ENCODE results near the gene C9orf78. TPM values are rescaled to one million over a fixed set of nuclear protein-coding genes. Genes with fewer than 3 reads are reported as not detected.

Gene C9orf78
- total RNA-seq, 1 donor from 2014 or later, result 22.1 TPM

DNA sequence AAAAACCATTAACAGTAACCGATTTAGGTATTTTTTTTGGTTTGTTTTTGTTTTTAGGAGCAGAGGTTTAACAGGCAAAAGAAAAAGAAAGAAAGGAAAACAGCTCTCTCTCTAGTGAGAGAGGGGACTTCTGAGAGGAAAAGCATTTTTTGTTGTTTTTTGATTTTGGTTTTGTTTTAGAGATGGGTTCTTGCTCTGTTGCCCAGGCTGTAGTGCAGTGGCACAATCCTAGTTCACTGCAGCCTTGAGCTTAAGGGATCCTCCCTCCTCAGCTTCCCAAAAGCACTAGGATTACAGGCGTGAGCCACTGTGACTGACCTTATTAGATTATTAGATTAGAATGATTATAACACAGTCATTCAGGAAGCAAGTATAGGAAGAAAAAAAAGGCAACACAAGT, 10.3 kb upstream of the C9orf78 start:
- no peak for DNase-seq (ENCODE audit: low read depth in 2 of 2)

DNA sequence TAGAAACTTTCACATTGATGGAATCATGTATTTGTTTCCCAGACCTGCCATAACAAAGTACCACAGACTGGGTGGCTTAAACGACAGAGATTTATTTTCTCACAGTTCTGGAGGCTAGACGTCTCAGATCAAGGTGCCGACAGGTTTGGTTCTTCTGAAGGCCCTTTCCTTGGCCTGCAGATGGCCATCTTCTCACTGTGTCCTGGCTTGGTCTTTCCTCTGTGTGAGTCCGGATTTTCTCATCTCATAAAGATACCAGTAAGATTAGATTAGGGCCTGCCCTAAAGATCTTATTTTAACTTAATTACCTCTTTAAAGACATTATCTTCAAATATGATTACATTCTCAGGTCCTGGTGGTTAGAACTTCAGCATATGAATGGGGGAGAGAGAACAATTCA, 6.0 kb upstream of the C9orf78 start:
- DNase-seq (ENCODE audit: low read depth in 2 of 2), result no peak

DNA sequence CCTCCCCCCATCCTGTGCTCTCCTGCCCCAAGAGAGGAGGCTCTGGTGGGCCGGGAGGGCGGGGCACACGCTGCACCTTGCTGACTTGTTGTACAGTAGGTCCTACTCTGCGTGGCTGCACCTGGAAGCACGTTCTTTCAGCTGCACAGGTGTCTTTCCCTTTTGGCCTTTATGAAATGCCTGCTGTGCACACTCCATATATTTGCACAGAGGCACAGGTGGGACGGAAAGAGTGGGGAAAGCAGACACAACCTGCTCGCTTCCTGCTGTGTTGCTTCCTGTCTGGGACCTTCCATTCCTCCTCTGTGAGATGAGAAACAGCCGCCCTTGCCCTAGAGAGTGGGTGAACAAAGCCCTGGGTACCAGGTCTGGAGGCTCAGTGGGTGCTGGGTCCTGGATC, 5.0 kb upstream of the C9orf78 start:
- DNase-seq (ENCODE audit: low read depth in 2 of 2), result no peak

DNA sequence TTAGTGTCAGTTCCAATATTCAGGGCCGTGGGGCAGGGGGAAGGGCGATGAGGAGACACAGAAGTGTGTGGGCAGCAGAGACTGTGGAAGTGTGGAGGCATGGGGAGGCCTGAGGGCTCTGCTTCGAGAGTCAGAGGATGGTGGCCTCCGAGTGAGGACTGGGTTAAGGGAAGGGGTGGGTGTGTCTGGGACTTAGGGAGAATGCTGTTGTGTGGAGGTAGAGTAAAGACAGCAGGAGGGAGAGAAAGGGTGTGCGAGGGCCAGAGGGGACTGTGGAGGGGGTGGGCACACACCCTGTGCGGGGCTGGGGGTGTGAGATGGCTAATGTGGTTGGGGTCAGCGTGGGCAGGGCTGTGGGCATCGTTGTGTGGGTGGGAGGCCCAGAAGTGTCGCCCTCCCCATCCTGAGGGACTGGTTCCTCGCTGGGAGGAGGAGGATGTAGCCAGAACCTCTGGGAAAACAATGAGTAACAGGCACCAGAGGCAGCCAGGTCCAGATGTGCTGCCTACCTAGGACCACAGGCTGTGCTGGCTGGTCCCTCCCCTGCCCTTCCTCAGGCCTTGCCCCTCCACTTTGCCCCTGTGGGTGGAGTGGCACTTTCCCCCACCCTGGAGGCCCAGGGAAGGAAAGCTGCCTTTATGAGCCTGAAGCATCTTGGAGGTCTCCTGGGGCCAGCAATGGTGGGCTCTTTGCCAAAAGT, 4.4 kb upstream of the C9orf78 start:
- DNase-seq (ENCODE audit: low read depth in 2 of 2), result no peak

DNA sequence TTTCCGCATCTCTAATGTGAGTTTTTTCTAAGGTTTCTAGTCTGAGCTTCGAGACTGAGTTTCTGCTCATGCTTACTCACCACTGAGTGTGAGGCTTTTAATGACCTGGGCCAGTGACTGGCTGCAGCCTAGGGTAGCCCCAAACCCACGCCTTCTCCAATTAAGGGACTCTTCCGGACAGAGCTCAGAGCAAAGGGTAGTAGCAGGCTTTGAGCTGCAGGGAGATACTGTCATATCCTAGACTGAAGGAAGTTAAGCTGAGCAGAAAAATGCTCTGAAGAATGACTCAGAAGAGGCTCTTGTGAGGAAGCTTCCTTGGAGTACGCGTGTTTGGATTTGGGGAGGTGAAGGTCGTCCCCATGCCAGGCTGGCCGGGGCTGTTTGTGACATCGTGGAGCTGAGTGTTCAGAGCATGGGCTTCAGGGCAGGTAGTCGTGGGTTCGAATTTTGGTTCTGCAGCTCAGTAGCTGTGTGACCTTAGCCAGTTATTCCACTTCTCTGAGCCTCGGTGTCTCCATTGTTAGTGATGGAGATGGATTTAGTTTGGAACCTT, 3.7 kb upstream of the C9orf78 start:
- peak in 1 of 2 donors; percentile 59 for DNase-seq (ENCODE audit: low read depth in 2 of 2)

DNA sequence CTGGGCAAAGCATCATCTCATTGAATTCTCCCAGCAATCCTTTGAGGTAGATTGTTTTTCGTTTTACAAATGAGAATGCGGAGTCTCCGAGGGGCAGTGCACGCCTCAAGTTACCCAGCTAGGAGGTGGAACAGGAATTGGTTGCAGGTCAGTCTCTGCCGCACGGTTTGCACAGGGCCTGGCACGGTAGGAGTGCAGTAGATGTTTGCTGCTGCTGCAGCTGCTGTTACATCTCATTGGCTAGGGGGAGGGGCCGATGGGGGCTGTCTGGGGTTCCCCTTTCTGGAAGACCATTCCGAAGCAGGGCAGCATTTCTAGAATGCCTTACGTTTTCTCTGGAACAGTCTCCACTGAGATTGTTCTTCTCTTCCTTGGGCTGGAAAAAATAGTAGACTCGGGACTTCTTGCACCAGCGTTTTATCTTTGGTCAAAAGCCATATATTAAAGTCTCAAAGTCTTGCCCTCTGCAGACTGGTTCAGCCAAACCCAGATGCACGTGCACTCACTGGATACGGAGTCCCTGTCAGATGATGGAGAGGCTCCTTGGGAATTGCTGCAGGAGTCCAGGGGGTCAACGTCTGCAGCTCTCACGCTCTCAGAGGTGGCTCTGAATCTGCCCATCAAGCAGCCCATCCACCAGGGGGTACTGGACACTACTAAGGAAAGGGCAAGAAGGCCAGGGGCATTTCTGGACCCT, 1.4 kb upstream of the C9orf78 start:
- DNase-seq (ENCODE audit: low read depth in 2 of 2), result no peak

DNA sequence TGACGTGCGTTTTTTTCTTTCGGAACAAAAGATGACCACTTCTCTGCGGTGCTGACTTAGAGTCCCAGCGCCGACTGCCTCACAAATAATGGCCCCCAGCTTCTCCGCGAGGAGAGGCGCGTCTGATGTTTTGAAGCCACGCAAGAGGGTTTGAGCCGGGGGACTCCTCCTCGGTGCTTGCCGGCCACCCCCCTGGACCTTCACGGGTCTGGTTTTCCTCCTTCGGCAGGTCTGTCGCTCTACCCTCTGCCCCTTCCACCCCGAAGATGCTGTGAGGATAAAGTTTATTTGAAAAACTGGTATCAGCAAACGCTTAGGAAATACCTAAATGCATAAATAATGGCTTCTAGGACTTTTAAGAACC, 767 bp upstream of the C9orf78 start:
- DNase-seq (ENCODE audit: low read depth in 2 of 2), result peak in 1 of 2 donors; percentile 35

DNA sequence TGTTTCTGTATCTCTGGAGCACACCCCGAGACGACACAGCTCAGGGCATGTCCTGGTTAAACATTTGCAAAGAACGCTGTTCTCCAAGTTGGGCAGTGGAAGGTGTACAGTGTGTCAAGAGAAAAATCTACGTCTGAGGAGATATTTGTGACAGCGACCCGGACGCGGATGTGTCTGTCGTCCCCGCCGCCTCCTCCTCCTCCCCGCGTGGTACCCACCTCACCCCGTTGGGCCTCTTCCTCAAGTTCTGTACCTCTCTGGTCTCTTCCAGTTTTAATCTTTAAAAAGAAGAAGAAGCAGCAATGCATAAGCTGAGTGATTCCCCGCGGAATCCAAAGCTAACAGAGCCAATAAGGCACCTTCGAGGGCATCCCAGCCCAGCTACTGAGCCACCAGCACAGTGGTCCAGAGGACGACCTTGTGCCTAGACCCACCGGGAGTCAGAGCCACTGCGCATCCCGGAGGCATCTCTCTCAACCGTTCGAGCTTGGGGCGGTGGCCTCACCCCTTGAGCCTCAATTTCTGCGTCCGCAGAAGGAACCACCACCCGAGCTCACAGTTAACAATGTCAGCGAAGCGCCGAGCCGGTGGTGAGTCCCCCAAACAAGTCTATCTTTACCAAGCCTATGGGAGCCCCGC, 467 bp downstream of the C9orf78 start:
- peak in 1 of 2 donors; percentile 6 for DNase-seq (ENCODE audit: low read depth in 2 of 2)

DNA sequence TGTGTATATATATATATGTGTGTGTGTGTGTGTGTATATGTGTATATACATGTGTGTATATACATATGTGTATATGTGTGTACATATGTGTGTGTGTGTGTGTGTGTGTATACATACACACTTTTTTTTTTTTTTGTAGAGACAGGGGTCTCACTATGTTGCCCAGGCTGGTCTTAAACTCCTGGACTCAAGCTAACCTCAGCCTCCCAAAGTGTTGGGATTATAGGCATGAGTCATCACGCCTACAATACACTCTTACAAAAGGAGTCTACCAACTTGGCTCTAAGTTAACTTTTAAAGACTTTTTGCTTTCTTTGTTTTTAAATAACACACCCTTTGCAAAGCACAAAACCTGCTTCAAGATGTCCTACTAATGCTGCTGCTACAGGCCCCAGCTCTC, 2.1 kb downstream of the C9orf78 start:
- DNase-seq (ENCODE audit: low read depth in 2 of 2), result no peak

DNA sequence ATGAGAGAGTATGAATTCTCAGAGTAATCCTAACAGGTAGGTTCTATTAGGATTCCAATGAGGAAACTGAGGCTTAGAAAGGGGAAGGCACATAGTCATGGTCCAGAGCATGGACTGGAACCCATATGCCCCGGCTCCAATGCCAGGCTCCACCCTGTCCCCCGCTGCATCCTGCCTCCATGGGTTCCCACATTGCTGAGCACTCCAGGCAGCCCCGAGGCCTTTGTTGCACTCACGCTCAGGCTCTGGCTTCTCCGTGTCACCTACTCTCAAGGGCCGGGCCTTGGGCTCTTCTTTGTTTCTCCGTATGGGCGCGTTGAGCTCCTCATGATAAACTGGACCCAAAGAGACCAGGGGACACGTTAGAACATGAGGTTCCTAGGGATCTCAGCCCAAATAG, 6.1 kb downstream of the C9orf78 start:
- no peak for DNase-seq (ENCODE audit: low read depth in 2 of 2)

DNA sequence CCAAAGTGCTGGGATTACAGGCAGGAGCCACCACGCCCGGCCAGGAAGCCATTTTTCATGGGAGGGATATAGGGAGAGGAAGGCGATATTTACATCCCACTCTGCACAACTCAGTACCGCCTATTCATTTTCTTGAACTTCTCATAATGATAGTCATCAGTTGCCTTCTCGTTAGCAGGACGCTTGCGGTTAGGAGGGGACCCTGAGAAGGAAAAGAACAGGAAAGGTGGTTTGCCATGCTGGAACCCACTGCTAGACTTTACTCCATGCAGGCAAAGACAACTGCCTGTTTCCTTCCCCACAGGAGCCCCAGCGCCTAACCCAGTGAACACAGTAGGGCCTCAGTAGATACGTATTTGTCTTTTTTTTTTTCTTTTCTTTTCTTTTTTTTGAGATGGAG, 7.0 kb downstream of the C9orf78 start:
- DNase-seq (ENCODE audit: low read depth in 2 of 2), result no peak

DNA sequence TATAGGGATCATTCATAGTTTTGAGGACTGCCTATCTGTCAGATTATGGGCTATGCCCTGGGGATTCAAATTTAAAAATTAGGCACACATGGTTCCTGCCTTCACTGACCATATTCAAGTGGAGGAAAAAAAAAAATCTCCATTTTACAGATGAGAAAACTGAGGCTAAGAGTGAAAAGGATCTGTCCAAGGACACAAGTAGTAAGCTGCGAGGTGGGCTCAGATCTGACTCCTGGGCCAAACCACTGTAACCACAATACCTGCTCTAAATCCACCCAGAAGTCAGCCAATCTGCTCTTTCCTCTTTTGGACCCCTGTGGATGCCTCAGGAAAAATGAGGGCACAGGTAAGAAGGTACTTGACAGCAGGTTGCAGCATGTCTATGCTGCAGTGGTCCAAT, 8.3 kb downstream of the C9orf78 start:
- no peak for DNase-seq (ENCODE audit: low read depth in 2 of 2)

DNA sequence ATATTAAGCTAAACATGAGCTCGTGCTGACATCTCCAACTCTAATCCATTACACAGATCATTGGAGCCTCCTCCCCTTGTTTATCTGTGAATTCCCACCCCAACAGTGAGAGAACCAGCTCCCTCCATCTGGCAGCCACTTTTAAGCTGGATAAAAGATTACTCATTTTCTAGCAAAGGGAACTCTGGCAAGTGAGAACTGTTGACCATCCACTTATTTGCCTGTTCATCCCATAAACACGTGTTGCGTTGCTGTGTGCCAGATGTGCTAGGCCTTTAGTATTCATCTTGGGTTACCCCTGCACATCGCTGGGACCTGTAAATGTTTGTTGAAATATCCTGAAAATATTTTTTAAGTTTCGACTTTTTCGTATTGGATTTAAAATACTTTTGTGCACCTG, 8.7 kb downstream of the C9orf78 start:
- DNase-seq (ENCODE audit: low read depth in 2 of 2), result no peak

DNA sequence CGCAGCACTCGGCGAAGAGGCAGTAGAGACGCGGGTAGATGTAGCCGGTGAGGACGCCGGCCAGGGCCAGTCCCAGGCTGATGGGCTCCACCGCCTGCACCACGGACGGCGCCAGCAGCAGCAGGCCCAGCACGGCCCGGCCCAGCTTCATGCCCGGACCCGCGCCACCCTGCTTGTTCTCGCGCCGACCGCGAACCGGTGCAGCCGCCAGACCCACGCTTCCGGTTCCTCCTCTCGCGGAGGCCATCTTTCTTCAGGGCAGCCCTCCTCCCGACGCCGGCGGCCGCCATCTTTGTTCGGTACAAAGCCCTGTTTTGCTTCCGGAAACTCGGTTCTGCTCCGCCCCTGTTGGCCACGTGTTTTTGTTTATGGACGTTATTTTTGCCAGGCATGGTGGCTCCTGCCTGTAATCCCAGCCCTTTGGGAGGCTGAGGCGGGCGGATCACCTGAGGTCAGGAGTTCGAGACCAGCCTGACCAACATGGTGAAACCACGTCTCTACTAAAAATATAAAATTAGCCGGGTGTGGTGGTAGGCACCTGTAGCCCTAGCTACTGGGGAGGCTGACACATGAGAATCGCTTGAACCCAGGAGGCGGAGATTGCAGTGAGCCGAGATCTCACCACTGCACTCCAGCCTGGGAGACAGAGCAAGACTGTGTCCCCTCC, 11.0 kb downstream of the C9orf78 start, which contains the start of gene TOR1A:
Gene TOR1A (minus strand): TSS at position 202 of the 667 bp plus-strand sequence. CDS start 51 bp downstream, at position 151.
- peak; percentile 91 to 95 for DNase-seq (ENCODE audit: low read depth in 2 of 2)

DNA sequence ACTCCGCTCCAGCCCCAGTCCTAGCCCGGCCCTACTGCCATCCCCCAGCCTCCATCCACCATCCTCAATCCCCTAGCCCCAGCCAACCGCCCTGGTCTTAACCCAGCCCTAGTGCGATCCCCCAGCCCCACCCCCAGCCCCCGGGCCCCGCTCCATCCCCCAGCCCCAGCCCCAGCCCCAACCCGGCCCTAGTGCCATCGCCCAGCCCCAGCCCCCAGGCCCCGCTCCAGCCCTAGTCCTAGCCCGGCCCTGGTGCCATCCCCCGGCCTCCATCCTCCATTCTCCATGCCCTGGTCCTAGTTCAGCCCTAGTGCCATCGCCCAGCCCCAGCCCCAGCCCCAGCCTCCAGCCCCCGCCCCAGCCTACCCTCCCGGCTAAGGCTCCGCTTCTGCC, 11.5 kb downstream of the C9orf78 start:
- DNase-seq (ENCODE audit: low read depth in 2 of 2), result no peak

DNA sequence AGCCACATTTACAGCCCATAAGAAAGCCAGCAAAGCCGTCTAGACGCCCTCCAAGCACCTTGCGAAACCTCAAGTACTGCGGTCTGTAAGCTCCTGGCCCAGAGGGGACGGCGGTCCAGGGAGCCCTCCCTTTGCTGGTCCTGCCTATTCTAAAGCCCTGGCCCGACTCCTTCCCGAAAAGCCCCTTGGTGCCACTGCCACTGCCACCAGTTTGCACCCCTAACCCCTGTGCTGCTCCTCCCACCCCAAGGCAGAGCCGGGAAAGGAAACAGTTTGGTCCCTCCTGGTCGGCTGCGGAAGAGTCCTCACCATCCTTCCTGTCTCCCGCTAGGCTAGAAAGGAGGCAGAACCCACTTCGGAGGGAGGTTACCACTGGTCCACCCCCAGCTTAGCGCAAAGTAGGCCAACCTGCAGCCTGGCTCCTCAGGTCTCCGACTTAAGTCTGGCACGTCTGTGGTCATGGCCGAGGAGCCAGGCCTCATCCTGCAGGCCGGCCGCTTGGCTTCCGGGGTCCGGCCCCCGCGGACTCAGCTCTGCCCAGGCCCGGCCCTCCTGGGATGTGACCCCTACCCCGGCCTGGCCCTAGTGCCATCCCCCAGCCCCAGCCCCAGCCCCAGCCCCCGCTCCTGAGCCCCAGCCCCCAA, 12.1 kb downstream of the C9orf78 start:
- DNase-seq (ENCODE audit: low read depth in 2 of 2), result peak in 1 of 2 donors; percentile 31

DNA sequence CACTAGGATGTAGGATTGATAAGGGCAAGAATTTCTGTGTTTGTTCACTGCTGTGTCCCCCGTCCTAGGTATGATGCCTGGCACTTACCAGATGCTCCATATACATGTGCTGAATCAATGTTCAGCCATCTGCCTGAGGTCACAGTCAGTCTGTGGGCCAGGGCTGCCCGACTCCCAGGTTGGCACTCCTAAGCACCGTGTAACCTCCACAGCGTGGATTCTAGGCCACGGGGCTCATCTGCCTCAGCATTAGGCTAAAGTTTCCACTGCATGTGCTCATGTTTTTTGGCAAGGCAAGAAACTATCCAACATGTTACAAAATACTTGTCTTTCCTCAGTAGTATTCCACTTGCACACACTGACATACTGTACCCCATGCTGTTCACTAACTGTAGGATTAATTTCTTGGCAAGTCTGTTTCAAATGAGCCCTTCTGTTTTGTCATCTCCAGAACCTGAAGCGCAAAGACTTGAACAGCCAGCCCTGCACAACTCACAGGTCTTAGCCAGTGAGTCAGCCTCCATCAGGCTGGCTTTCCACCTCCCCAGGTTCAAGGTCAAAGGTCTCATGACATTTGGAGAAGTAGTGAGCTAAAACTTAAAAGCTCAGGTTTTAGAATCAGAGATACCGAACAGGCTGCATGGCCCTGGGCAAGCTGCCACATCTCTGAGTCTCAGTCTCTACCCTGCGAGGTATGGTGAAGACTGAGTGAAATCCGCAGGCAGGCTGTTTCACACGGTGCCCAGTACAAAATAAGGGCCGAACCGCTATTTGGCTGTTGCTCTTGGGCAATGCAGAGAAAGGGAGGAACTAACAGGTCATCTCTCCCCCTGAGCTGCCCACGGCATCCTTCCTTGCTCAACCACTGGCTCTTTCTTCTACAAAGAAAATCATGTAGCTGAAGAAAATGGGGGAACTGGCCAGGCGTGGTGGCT, 18.3 kb downstream of the C9orf78 start:
- DNase-seq (ENCODE audit: low read depth in 2 of 2), result no peak

DNA sequence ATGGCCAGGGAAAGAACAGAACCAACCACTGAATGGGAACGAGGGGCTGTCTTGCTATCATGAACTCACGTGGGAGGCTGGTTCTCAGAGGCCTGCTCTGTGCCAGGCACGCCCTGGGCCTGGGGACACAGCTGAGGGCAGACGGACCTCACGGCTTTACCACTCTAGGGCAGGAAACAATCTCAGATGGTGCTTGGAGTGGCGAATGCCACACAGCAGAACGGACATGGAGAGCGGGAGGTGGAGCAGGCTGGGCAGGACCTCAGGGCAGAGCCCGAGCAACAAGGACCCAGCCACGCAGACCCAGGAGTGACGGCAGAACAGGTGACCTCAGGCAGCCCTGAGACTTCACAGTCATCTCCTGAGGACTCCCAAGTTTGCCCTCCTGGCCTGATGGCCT, 19.8 kb downstream of the C9orf78 start:
- DNase-seq (ENCODE audit: low read depth in 2 of 2), result no peak

DNA sequence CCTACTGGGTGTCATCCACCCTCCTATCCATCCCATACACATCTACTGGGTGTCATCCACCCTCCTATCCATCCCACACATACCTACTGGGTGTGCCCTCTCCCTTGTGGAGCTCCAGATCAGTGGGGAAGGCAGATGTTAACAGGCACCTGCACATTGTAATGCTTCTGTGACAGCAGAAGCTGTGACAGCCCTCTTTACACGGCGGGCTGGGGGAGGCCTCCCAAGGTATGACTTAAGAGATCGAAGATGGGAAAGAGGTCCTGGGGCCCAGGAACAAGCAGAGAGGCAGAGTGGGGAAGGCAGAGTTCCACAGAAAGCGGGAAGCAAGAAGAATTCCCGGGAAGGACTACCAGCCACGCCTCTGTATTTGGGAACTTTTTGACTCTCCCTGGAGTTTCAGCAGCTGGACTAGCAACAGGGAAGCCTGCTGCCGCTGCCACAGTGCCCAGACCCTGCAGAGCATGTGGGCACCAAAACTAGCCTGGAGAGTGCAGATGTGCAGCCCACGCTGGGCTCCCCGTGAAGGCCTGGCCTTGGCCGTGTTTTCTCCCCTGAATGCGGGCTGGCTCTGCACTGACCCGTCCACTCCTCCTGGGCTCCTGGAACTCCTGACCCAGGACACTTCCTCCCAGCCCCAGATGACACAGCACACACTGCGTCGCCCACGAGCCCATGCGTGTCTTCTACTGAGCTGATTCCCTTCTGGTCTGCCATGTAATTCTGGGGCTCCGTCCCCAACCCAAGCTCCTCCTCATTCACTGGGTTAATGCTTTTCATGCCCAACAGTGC, 20.4 kb downstream of the C9orf78 start:
- DNase-seq (ENCODE audit: low read depth in 2 of 2), result no peak

Measured in dermis microvascular lymphatic vessel endothelial cell (primary cell).